Epithelial cell of esophagus (primary cell): Measurements from ENCODE around the gene GABBR2.

ENCODE experiments used
- DNase-seq: peaks from one replicate; pipeline ENCODE4 v3.0.0; 2010; ENCODE audit warnings: low read depth
- H3K4me3 ChIP-seq: 2 replicates; pipeline ENCODE4 v1.5.1; 2011; ENCODE audit warnings: mild to moderate bottlenecking, low read length, control low read depth
- CTCF ChIP-seq: IDR thresholded peaks from 2 replicates; pipeline ENCODE4 v1.5.1; 2011; ENCODE audit warnings: low read depth, mild to moderate bottlenecking, low read length, control low read depth, inconsistent platforms; ENCODE audit not compliant: insufficient read depth; ENCODE audit errors: missing control alignments

GABBR2 gene

GRCh38 chr9:98579700-98580099 lies 129.0 kb downstream of the GABBR2 start:
- no peak for DNase-seq
- TF ChIP-seq CTCF, result no peak

GRCh38 chr9:98577446-98577845 lies 131.3 kb downstream of the GABBR2 start:
- no peak for DNase-seq
- no peak overlapping the region for H3K4me3 ChIP-seq
- no peak for TF ChIP-seq CTCF

More at GRCh38 chr9:98579700-98580099, 129.0 kb downstream of the GABBR2 start:
- H3K4me3 ChIP-seq, result no peak overlapping the region

GRCh38 chr9:98576859-98577258 lies 131.9 kb downstream of the GABBR2 start:
- no peak for TF ChIP-seq CTCF
- no peak for DNase-seq
- no peak overlapping the region for H3K4me3 ChIP-seq

GRCh38 chr9:98576354-98576753 lies 132.4 kb downstream of the GABBR2 start:
- no peak overlapping the region for H3K4me3 ChIP-seq
- no peak for TF ChIP-seq CTCF
- no peak for DNase-seq

- no peak for TF ChIP-seq CTCF
- no peak overlapping the region for H3K4me3 ChIP-seq
- peak; percentile 51 for DNase-seq
Observed at GRCh38 chr9:98575379-98576346, 133.1 kb downstream of the GABBR2 start.

GRCh38 chr9:98573749-98574278 lies 134.9 kb downstream of the GABBR2 start:
- H3K4me3 ChIP-seq, result no peak overlapping the region
- no peak for DNase-seq
- TF ChIP-seq CTCF, result no peak
